CD4-positive, alpha-beta T cell (primary cell): ENCODE data around the gene SPA17. TPM values are rescaled to one million over a fixed set of nuclear protein-coding genes. Genes with fewer than 3 reads are reported as not detected.

Experiments used
- ATAC-seq: fragments of 200-7000 bp; cut with Tn5 transposase; one replicate; pipeline ENCODE4 v1.10.0; 2022; ENCODE audit warnings: mild to moderate bottlenecking; ENCODE audit not compliant: poor library complexity
- CTCF ChIA-PET: fragments of 350-600 bp; sonication (Branson Sonifier 250); formaldehyde crosslinking; loops from one replicate; lab custom pipeline; 2021; ENCODE audit warnings: antibody characterized with exemption, inconsistent platforms; lab: Charles Lee
- POLR2A ChIA-PET: fragments of 350-600 bp; sonication (Branson Sonifier 250); formaldehyde crosslinking; loops from one replicate; lab custom pipeline; 2021; ENCODE audit warnings: antibody characterized with exemption, inconsistent platforms; lab: Charles Lee
- DNase-seq, 14 experiments: peaks; one replicate each; pipeline ENCODE4 v3.0.0-alpha.2; 2013 to 2020; ENCODE audit warnings: mixed read lengths in 2 of 14
- H3K27ac ChIP-seq, 2 donors: one replicate each; pipeline versions ENCODE4 v1.5.1 to v1.7.0; 2013; ENCODE audit warnings: low read length in 2 of 2, low read depth in 1 of 2, mild to moderate bottlenecking in 1 of 2
- H3K27me3 ChIP-seq, 2 experiments: 1 replicate in 1 of 2; 2 replicates in 1 of 2; pipeline versions ENCODE4 v1.6.1 to v1.7.0; 2013; ENCODE audit warnings: low read length in 2 of 2, control low read depth in 1 of 2, mild to moderate bottlenecking in 1 of 2, moderate library complexity in 1 of 2; ENCODE audit not compliant: insufficient read depth in 2 of 2, control insufficient read depth in 1 of 2
- H3K36me3 ChIP-seq: one replicate; pipeline ENCODE4 v1.6.1; 2013; ENCODE audit warnings: low read length, control low read depth; ENCODE audit not compliant: insufficient read depth
- H3K4me1 ChIP-seq: one replicate; pipeline ENCODE4 v1.6.1; 2013; ENCODE audit warnings: low read length, control low read depth; ENCODE audit not compliant: insufficient read depth
- H3K4me3 ChIP-seq: one replicate; pipeline ENCODE4 v1.5.1; 2013; ENCODE audit warnings: mild to moderate bottlenecking, low read length, moderate library complexity
- H3K9me3 ChIP-seq, 2 experiments: 1 replicate in 1 of 2; 2 replicates in 1 of 2; pipeline versions ENCODE4 v1.6.1 to v1.7.0; 2013; ENCODE audit warnings: low read length in 2 of 2, mild to moderate bottlenecking in 2 of 2, control low read depth in 1 of 2, moderate library complexity in 1 of 2; ENCODE audit not compliant: control insufficient read depth in 1 of 2, insufficient read depth in 1 of 2
- H3K27ac Mint-ChIP-seq: one replicate; pipeline ENCODE4 v1.8.0; 2020; ENCODE audit warnings: mixed read lengths
- H3K27me3 Mint-ChIP-seq: one replicate; pipeline ENCODE4 v1.8.0; 2021; ENCODE audit warnings: mixed read lengths
- H3K36me3 Mint-ChIP-seq: one replicate; pipeline ENCODE4 v1.8.0; 2021; ENCODE audit warnings: low read depth, mixed read lengths
- H3K4me1 Mint-ChIP-seq: one replicate; pipeline ENCODE4 v1.8.0; 2021; ENCODE audit warnings: low read depth, mixed read lengths
- H3K4me3 Mint-ChIP-seq: one replicate; pipeline ENCODE4 v1.8.0; 2020; ENCODE audit warnings: mild to moderate bottlenecking, mixed read lengths
- H3K9me3 Mint-ChIP-seq: one replicate; pipeline ENCODE4 v1.8.0; 2020; ENCODE audit warnings: mixed read lengths
- CTCF ChIP-seq: fragments of 200-600 bp; IDR thresholded peaks from one replicate; pipeline ENCODE4 v1.8.0; 2022; ENCODE audit warnings: antibody characterized with exemption, mild to moderate bottlenecking
- intact Hi-C, 2 experiments: fragments of 100-400 bp; cut with DNase I in 1 of 2; cut with micrococcal nuclease in 1 of 2; formaldehyde crosslinking; loops; one replicate each; pipeline versions ENCODE4 v1.15.1 to v1.9.0; 2023 to 2025; cut with DNase I, micrococcal nuclease
- total RNA-seq, 174 experiments: library from RNA in 2 of 174; stranded (reverse) in 2 of 174; gene quantifications; one replicate each; pipeline ENCODE4 v1.2.3 and lab custom pipeline; 2021 to 2026

The SPA17 gene
- total RNA-seq, 2 experiments from 2014 or later: 0.16 TPM; not detected in 1

- H3K27me3 ChIP-seq: no peaks in the 10 kb centered on the region
- intact Hi-C loops: loop anchor here in 1 of 2 experiments (10.0 kb wide), 1 partner anchor 133 kb away; no protein-coding TSS in a partner anchor
Observed at GRCh38 chr11:124662106-124662505, 11.6 kb upstream of the SPA17 start.

GRCh38 chr11:124663861-124664260 lies 9.8 kb upstream of the SPA17 start:
- Mint-ChIP-seq H3K4me1 (no peaks in the 10 kb centered on the region), H3K27me3 (no peaks in the 10 kb centered on the region), H3K36me3 (peaks cover 26% of the 10 kb centered on the region), H3K4me3 (no peak overlapping the region), H3K9me3 (no peaks in the 10 kb centered on the region), H3K27ac (no peak overlapping the region)
- no peak overlapping the region for H3K4me3 ChIP-seq
- no peaks in the 10 kb centered on the region for H3K27me3 ChIP-seq
- no peak overlapping the region for H3K27ac ChIP-seq
- DNase-seq: no peak
- H3K9me3 ChIP-seq: no peaks in the 10 kb centered on the region
- intact Hi-C loops: loop anchor here in 1 of 2 experiments (10.0 kb wide), 1 partner anchor 131 kb away; no protein-coding TSS in a partner anchor
- ChIA-PET POLR2A (no interaction called here), CTCF (interaction anchor here (0.7 to 1.0 kb wide), 3 partner anchors 10 to 130 kb away, joined by 3 read pairs; partner anchors contain the start of genes SIAE and SPA17)
- no peaks in the 10 kb centered on the region for H3K36me3 ChIP-seq
- ATAC-seq: no peak
- no peak for TF ChIP-seq CTCF
- no peaks in the 10 kb centered on the region for H3K4me1 ChIP-seq

More at GRCh38 chr11:124662106-124662505, 11.6 kb upstream of the SPA17 start:
- ChIA-PET CTCF (interaction anchor here (0.7 to 1.4 kb wide), 2 partner anchors 16 to 18 kb away, joined by 3 to 6 read pairs; no protein-coding TSS in a partner anchor), POLR2A (no interaction called here)
- ATAC-seq: no peak
- Histone ChIP-seq H3K4me3 (no peak overlapping the region), H3K27ac (no peak overlapping the region), H3K9me3 (no peaks in the 10 kb centered on the region), H3K36me3 (no peaks in the 10 kb centered on the region), H3K4me1 (no peaks in the 10 kb centered on the region)
- Mint-ChIP-seq H3K4me3 (no peak overlapping the region), H3K9me3 (no peaks in the 10 kb centered on the region), H3K27ac (no peak overlapping the region), H3K4me1 (no peaks in the 10 kb centered on the region), H3K36me3 (peaks cover 42% of the 10 kb centered on the region), H3K27me3 (no peaks in the 10 kb centered on the region)
- DNase-seq: no peak
- no peak for TF ChIP-seq CTCF

- intact Hi-C loops: loop anchor here in 1 of 2 experiments (2.0 to 10.0 kb wide), 2 partner anchors 47 to 127 kb away; no protein-coding TSS in a partner anchor
- H3K4me1 ChIP-seq: peaks cover 15% of the 10 kb centered on the region
- H3K9me3 ChIP-seq: no peaks in the 10 kb centered on the region
- ATAC-seq (no peak), DNase-seq (no peak)
- Mint-ChIP-seq H3K4me3 (no peak overlapping the region), H3K27me3 (no peaks in the 10 kb centered on the region), H3K36me3 (peaks cover 17% of the 10 kb centered on the region), H3K9me3 (no peaks in the 10 kb centered on the region), H3K4me1 (peaks cover 20% of the 10 kb centered on the region), H3K27ac (no peak overlapping the region)
- ChIA-PET POLR2A (no interaction called here), CTCF (no interaction called here)
- no peak overlapping the region for H3K4me3 ChIP-seq
- no peak overlapping the region for H3K27ac ChIP-seq
- no peaks in the 10 kb centered on the region for H3K27me3 ChIP-seq
- H3K36me3 ChIP-seq: no peaks in the 10 kb centered on the region
- no peak for TF ChIP-seq CTCF
Observed at GRCh38 chr11:124667601-124668000, 6.1 kb upstream of the SPA17 start.
